ENCODE results near the gene MYD88.

DNA sequence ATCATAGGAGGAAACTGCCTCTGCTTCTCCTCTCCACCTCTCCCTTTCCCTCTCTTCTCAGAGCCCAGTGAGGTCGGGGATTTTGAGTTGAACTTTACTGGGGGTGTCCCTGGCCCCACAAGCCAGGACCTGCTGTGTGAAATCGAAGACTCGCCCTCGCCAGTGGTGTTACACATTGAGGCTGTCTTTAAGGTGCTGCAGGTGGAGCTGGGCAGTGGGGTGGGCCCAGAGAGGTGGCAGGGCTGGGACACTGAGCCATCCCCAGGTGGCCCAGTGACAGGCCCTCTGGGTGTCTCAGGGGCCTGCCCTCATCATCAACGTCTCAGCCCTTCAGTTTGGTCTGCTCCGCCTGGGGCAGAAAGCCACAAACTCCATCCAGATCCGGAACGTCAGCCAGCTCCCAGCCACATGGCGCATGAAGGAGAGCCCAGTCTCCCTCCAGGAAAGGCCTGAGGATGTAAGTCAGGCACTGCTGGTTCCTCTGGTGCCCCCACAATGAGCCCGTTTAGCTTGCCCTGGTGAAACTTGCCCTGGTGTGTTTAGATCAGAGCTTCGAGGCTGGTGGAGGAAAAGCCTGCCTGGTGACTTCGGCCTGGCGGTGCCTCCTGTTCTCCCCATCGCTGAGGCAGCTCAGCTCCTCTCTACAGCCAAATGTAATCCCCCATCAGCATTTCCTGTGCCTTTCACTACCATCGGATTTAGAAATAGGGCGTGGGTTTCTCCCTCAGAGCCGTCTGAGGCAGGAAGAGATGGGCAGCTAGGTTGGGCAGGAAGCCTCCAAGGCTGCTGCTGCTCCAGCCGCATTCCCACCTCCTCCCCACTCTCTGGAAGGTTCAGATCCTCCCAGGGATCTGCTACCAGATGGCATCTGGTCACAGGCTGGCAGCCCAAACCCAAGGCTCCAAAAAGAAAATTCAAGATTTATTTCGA, 40.8 kb upstream of the MYD88 start:
- TF ChIP-seq, protein P1, sequence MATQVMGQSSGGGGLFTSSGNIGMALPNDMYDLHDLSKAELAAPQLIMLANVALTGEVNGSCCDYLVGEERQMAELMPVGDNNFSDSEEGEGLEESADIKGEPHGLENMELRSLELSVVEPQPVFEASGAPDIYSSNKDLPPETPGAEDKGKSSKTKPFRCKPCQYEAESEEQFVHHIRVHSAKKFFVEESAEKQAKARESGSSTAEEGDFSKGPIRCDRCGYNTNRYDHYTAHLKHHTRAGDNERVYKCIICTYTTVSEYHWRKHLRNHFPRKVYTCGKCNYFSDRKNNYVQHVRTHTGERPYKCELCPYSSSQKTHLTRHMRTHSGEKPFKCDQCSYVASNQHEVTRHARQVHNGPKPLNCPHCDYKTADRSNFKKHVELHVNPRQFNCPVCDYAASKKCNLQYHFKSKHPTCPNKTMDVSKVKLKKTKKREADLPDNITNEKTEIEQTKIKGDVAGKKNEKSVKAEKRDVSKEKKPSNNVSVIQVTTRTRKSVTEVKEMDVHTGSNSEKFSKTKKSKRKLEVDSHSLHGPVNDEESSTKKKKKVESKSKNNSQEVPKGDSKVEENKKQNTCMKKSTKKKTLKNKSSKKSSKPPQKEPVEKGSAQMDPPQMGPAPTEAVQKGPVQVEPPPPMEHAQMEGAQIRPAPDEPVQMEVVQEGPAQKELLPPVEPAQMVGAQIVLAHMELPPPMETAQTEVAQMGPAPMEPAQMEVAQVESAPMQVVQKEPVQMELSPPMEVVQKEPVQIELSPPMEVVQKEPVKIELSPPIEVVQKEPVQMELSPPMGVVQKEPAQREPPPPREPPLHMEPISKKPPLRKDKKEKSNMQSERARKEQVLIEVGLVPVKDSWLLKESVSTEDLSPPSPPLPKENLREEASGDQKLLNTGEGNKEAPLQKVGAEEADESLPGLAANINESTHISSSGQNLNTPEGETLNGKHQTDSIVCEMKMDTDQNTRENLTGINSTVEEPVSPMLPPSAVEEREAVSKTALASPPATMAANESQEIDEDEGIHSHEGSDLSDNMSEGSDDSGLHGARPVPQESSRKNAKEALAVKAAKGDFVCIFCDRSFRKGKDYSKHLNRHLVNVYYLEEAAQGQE (IDR thresholded peaks at IDR 0.05; ENCODE audit: low read depth): no peak
- TF ChIP-seq CEBPB (IDR thresholded peaks at IDR 0.05) (no peak), CREB1 (IDR thresholded peaks at IDR 0.05; ENCODE audit: low read depth) (no peak), MAX (IDR thresholded peaks at IDR 0.05) (no peak), EP300 (IDR thresholded peaks at IDR 0.05; ENCODE audit: borderline replicate concordance) (no peak), TAF1 (IDR thresholded peaks at IDR 0.05; ENCODE audit: low read depth) (no peak), ZBTB7A (IDR thresholded peaks at IDR 0.05; ENCODE audit: low read depth) (no peak), FOXM1 (IDR thresholded peaks at IDR 0.05; ENCODE audit: borderline replicate concordance, low read depth) (no peak), NFIC (IDR thresholded peaks at IDR 0.05) (no peak), RAD21 (IDR thresholded peaks at IDR 0.05; ENCODE audit: low read depth) (no peak), TEAD4 (IDR thresholded peaks at IDR 0.05) (no peak)
- TF ChIP-seq, protein P2, sequence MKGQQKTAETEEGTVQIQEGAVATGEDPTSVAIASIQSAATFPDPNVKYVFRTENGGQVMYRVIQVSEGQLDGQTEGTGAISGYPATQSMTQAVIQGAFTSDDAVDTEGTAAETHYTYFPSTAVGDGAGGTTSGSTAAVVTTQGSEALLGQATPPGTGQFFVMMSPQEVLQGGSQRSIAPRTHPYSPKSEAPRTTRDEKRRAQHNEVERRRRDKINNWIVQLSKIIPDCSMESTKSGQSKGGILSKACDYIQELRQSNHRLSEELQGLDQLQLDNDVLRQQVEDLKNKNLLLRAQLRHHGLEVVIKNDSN (IDR thresholded peaks at IDR 0.05): no peak
